ENCODE data around the gene HEATR9. TPM values are rescaled to one million over a fixed set of nuclear protein-coding genes. Genes with fewer than 3 reads are reported as not detected.

HEATR9 gene
- total and polyA plus RNA-seq, 2 donors (not counting 3 experiments of a cell fraction or from before 2014, with no cell fraction given), result not detected

GRCh38 chr17:35843698-35844097 is 25.0 kb downstream of the HEATR9 start:
- POLR2A ChIA-PET, result no interaction called here
- Histone ChIP-seq H3K4me1 (ENCODE audit: control insufficient read depth, extremely low read depth, insufficient read depth, low read length) (no peaks in the 10 kb centered on the region), H3K4me3 (replicated peaks in 1 of 3; ENCODE audit: insufficient read depth in 1 of 3, low read depth in 1 of 3, low read length in 3 of 3) (no peak overlapping the region), H3K9me1 (replicated peaks; ENCODE audit: control insufficient read depth, extremely low read depth, insufficient read depth, low read length) (no peaks in the 10 kb centered on the region), H4K20me1 (replicated peaks; ENCODE audit: control insufficient read depth, extremely low read depth, insufficient read depth, low read length) (no peaks in the 10 kb centered on the region), H3K27ac (ENCODE audit: insufficient read depth, low read depth, low read length) (no peak overlapping the region), H3K79me2 (ENCODE audit: control insufficient read depth, insufficient read depth, low read length) (peaks cover 5% of the 10 kb centered on the region), H3K9ac (replicated peaks; ENCODE audit: extremely low read depth, insufficient read depth, low read length) (no peak overlapping the region), H3K36me3 (ENCODE audit: control insufficient read depth in 2 of 2, extremely low read depth in 1 of 2, insufficient read depth in 2 of 2, low read length in 2 of 2) (peaks cover 37 to 43% of the 10 kb centered on the region in 2 experiments), H3K27me3 (ENCODE audit: control insufficient read depth in 2 of 2, insufficient read depth in 2 of 2, low read length in 2 of 2) (no peaks in the 10 kb centered on the region), H2AFZ (ENCODE audit: low read depth, low read length) (no peak overlapping the region), H3K9me3 (replicated peaks; ENCODE audit: control insufficient read depth, insufficient read depth, low read length) (no peaks in the 10 kb centered on the region), H3K4me2 (ENCODE audit: insufficient read depth, low read length) (no peak overlapping the region)
- intact Hi-C loops (cut with micrococcal nuclease) (loop anchor here (10.0 kb wide), 2 partner anchors 101 to 231 kb away; partner anchors contain the start of gene LYZL6), dilution Hi-C loops (cut with MboI; ENCODE audit: extremely low pct_ligation_motif_present, low sequenced_read_pairs) (no loop called here)
- FAIRE-seq (no peak), DNase-seq (ENCODE audit: low read depth, low spot score) (no peak)
- no TSS peak for BruUV-seq (replicated peaks)
- CTCF ChIA-PET, result no interaction called here
- TF ChIP-seq EZH2 (IDR thresholded peaks at IDR 0.05; ENCODE audit: borderline replicate concordance, low read depth, low read length, severe bottlenecking), result no peak
- TF ChIP-seq GATA2 (IDR thresholded peaks at IDR 0.05; ENCODE audit: insufficient read depth, insufficient read length, low read depth, low read length), result no peak
- TF ChIP-seq MYC (IDR thresholded peaks at IDR 0.05; ENCODE audit: low read depth, low read length), result no peak
- TF ChIP-seq POLR2A (IDR thresholded peaks at IDR 0.05; ENCODE audit: low read depth, low read length), result no peak
- no peak for TF ChIP-seq POLR2AphosphoS5 (IDR thresholded peaks at IDR 0.05; ENCODE audit: insufficient read depth, low read depth, low read length)
- no peak for TF ChIP-seq FOS (IDR thresholded peaks at IDR 0.05; ENCODE audit: borderline replicate concordance, insufficient read depth, low read length)
- no peak for TF ChIP-seq MAX (IDR thresholded peaks at IDR 0.05; ENCODE audit: insufficient read depth, insufficient read length)
- no peak for TF ChIP-seq CTCF (IDR thresholded peaks at IDR 0.05; ENCODE audit: extremely low read depth in 1 of 2, insufficient read depth in 1 of 2, low read depth in 1 of 2, low read length in 2 of 2)
- TF ChIP-seq JUN (IDR thresholded peaks at IDR 0.05; ENCODE audit: borderline replicate concordance, insufficient read depth, insufficient read length, low read depth), result no peak

Data from endothelial cell of umbilical vein (primary cell).